Mucosa of descending colon (tissue), 3 donors: ENCODE measurements around the gene PID1. TPM values are rescaled to one million over a fixed set of nuclear protein-coding genes. Genes with fewer than 3 reads are reported as not detected.

Experiments used
- ATAC-seq: fragments of 200-7000 bp; cut with Tn5 transposase; one replicate; pipeline ENCODE4 v1.9.1; 2020; ENCODE audit warnings: mild to moderate bottlenecking, moderate library complexity
- DNase-seq, 3 donors: peaks; one replicate each; pipeline ENCODE4 v3.0.0-alpha.2; 2020
- H3K36me3 ChIP-seq: fragments of 200-600 bp; one replicate; pipeline ENCODE4 v1.8.0; 2021; ENCODE audit warnings: low read depth, mild to moderate bottlenecking
- H3K4me1 ChIP-seq: fragments of 200-600 bp; one replicate; pipeline ENCODE4 v1.8.0; 2021; ENCODE audit warnings: low read depth, mild to moderate bottlenecking
- H3K4me3 ChIP-seq: fragments of 200-600 bp; one replicate; pipeline ENCODE4 v1.8.0; 2021; ENCODE audit warnings: mild to moderate bottlenecking
- H3K9me3 ChIP-seq: fragments of 200-600 bp; one replicate; pipeline ENCODE4 v1.8.0; 2021; ENCODE audit warnings: mild to moderate bottlenecking
- intact Hi-C, 2 donors: fragments of 100-400 bp; cut with DNase I in 1 of 2; cut with micrococcal nuclease in 1 of 2; formaldehyde crosslinking; loops; one replicate each; pipeline versions ENCODE4 v1.11.0 to v1.11.1; 2022; cut with DNase I, micrococcal nuclease
- long read RNA-seq, 2 donors: library from polyadenylated mRNA; unstranded; transcript quantifications; one replicate each; pipeline ENCODE4 v2.0.0, GENCODE V29; 2019 to 2021
- total RNA-seq, 3 donors: library from RNA; stranded (reverse); fragmentation: NEBNext Ultra II Directional in 2 of 3; extraction: Animal tissue kit (Norgen Biotek cat#: 25700) in 2 of 3; gene quantifications; one replicate each; pipeline versions ENCODE4 v1.2.1 to v1.2.4, GENCODE V29; 2021 to 2023
- TF ChIP-seq, protein P1 (sequence below): fragments of 200-600 bp; IDR thresholded peaks from one replicate; pipeline ENCODE4 v1.8.0; 2022; ENCODE audit warnings: antibody characterized with exemption, mild to moderate bottlenecking
- donor health status: DM: no; HTN: no; CAD: no; lungs with moderate emphysema.
- donor health status: DM: no; HTN: no; CAD: no.
- donor health status: DM: no; HTN: yes; CAD: no.

PID1 gene, protein sequence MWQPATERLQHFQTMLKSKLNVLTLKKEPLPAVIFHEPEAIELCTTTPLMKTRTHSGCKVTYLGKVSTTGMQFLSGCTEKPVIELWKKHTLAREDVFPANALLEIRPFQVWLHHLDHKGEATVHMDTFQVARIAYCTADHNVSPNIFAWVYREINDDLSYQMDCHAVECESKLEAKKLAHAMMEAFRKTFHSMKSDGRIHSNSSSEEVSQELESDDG
- total RNA-seq = 10 to 100 TPM; 49.3 to 60.8 (median 52.5) TPM
- long read RNA-seq, donor 1, transcript PID1-203 (3 exons, 2,533 nt) = major isoform, 44 of 52 reads
- long read RNA-seq, donor 1, partial matches to known transcripts = 1 of 52 reads
- long read RNA-seq, donor 1, other reads (novel, unspliced or antisense) = 3 of 52 reads
- long read RNA-seq, donor 2, transcript PID1-203 (3 exons, 2,533 nt) = major isoform, 23 of 30 reads
- long read RNA-seq, donor 2, partial matches to known transcripts = 0 of 30 reads
- long read RNA-seq, donor 2, other reads (novel, unspliced or antisense) = 6 of 30 reads

DNA sequence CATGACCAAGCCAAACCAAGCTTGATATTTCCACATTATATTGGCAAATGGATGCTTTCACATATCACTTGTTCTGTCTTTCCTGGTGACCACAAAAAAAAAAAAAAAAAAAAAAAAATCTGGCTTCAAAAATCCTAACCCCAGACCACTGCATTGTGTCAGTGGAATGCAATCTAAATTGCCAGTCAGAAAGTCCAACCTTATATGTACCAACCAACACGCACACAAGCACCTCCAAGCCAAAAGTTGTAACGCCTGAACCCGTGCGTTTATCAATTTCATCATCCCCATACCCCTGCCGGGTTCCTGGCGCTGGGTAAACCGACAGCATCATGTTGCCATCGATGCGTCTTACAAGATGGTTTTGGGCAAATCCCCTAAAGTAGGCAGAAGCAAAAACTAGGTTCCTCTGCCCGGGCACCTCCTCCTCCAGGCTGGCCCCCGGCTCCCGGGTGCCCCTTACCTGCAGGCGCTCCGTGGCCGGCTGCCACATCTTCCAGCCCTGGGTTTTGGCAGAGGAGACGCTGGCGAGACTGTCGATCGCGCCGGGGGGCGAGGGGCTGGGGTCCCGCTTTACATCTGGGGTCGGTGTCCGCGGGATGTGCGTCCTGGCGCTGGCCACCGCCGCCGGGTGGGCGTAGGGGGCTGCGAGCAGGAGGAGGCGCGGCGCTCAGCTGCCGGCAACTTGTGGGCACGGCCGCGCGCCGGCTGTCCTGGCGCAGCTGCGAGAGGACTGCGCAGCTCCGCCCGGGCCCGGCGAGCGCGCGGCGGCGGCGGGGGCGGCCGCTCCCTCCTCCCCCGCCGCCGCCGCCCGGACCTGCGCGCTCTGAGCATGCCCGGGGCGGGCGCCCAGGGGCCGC lies at the start of gene PID1:
Gene PID1, minus strand, starts transcription at position 737 of the 860 bp plus-strand sequence. Its CDS starts 244 bp downstream, at position 493.
- Histone ChIP-seq H3K4me1 (peaks cover 19% of the 10 kb centered on the region), H3K36me3 (no peaks in the 10 kb centered on the region), H3K9me3 (no peaks in the 10 kb centered on the region), H3K4me3 (peak within 1 kb of the TSS; percentile 80)
- ATAC-seq (peak; percentile 80), DNase-seq (peak; percentile 47 to 70 (median 68))
- TF ChIP-seq, protein P1, sequence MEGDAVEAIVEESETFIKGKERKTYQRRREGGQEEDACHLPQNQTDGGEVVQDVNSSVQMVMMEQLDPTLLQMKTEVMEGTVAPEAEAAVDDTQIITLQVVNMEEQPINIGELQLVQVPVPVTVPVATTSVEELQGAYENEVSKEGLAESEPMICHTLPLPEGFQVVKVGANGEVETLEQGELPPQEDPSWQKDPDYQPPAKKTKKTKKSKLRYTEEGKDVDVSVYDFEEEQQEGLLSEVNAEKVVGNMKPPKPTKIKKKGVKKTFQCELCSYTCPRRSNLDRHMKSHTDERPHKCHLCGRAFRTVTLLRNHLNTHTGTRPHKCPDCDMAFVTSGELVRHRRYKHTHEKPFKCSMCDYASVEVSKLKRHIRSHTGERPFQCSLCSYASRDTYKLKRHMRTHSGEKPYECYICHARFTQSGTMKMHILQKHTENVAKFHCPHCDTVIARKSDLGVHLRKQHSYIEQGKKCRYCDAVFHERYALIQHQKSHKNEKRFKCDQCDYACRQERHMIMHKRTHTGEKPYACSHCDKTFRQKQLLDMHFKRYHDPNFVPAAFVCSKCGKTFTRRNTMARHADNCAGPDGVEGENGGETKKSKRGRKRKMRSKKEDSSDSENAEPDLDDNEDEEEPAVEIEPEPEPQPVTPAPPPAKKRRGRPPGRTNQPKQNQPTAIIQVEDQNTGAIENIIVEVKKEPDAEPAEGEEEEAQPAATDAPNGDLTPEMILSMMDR = no peak
- intact Hi-C loops = loop anchor here in 1 of 2 donors (5.0 kb wide), 1 partner anchor 138 kb away; no protein-coding TSS in a partner anchor

DNA sequence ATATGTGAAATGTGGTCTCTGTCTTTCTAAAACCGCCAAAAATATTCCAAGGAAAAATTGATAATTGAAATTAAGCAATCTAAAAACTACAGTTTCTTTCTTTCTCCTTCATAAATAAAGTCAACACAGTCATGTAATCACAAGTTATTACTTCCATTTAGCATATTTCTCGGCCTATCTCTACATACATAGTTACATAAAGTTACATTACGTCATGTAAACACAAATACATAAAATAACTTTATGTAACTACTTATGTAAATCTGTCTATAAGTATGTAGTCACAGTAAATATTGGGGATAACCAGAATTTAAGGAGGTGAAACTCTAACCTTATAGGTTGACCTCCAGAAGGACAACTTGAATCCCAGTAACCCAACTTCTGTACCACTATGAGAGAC lies 48.5 kb upstream of the PID1 start:
- TF ChIP-seq, protein P1 = no peak
- intact Hi-C loops = no loop called here
- H3K4me3 ChIP-seq = no peak overlapping the region
- ATAC-seq = no peak
- DNase-seq = no peak
- H3K9me3 ChIP-seq = no peaks in the 10 kb centered on the region
- H3K36me3 ChIP-seq = no peaks in the 10 kb centered on the region
- no peaks in the 10 kb centered on the region for H3K4me1 ChIP-seq

DNA sequence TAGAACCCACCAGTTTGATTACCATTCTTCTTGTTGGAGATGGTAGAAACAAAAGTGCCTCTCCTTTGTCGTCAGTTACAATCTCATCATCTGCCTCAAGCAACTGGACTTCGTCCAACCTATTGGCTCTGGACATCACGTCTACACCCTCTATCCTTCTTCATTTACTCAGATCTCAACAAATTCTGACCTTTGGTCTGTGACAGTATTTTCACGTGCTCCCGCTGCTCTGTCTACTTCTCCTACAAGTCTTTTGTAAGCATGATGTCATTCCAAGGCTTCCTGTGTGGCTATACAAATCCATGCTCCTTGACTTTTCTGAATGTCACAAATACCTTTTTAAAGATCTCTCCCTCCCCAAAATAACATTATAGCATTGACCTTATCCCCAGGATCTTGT lies 43.0 kb upstream of the PID1 start:
- TF ChIP-seq, protein P1 = no peak
- intact Hi-C loops = no loop called here
- DNase-seq (no peak), ATAC-seq (no peak)
- H3K4me1 ChIP-seq = no peaks in the 10 kb centered on the region
- H3K9me3 ChIP-seq = no peaks in the 10 kb centered on the region
- no peaks in the 10 kb centered on the region for H3K36me3 ChIP-seq
- H3K4me3 ChIP-seq = no peak overlapping the region

DNA sequence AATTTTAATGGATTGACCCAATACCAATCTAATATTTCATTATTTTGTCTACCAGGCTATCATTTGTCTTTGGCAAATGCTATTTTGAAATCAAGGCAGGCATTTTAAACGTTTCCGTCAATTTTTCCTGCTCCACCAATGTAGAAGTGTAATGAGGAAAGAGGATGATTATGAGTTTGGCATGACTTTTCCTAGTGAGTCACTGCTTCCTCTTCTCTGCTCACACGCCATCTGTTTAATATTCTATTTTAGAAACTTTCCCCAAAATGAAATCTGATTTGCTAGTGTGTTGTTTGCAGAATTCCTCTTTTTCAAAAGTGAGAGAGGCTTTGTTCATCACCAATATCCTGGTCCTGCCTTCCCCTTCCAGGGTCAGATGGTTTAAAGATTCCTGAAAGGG lies 42.5 kb upstream of the PID1 start:
- intact Hi-C loops = no loop called here
- TF ChIP-seq, protein P1 = no peak
- Histone ChIP-seq H3K4me3 (no peak overlapping the region), H3K36me3 (no peaks in the 10 kb centered on the region), H3K9me3 (no peaks in the 10 kb centered on the region), H3K4me1 (no peaks in the 10 kb centered on the region)
- DNase-seq (no peak), ATAC-seq (no peak)

DNA sequence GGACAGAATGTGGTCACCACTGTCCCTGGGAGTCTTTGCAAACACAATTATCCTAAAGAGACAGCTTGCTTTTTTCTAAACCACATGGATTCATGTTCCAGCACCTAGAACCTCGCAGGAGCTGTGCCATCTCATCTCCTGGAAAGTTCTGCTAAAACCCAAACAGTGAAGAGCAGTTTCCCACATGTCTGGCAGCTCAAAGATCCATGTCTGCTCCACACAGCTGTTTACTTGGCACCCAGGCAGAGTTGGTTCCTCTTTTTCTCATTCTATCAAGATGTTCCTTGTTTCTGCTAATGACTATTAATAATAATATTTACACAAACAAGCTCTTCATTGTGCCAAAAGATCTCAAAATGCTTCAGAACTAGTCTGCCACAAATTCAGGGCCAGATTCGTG lies 30.1 kb upstream of the PID1 start:
- H3K36me3 ChIP-seq = no peaks in the 10 kb centered on the region
- TF ChIP-seq, protein P1 = no peak
- H3K9me3 ChIP-seq = no peaks in the 10 kb centered on the region
- DNase-seq (no peak), ATAC-seq (no peak)
- H3K4me3 ChIP-seq = no peak overlapping the region
- intact Hi-C loops = no loop called here
- H3K4me1 ChIP-seq = no peaks in the 10 kb centered on the region
